Testis (tissue), 2 donors: ENCODE measurements around the gene GP1BA.

Experiments
- CTCF ChIP-seq, 3 experiments: fragments of 450-650 bp in 2 of 3; fragments of 200-600 bp in 1 of 3; sonication (generic) in 1 of 3; IDR thresholded peaks; one replicate each; pipeline ENCODE4 v1.5.1; 2016 to 2019; ENCODE audit warnings: antibody characterized with exemption in 3 of 3, mild to moderate bottlenecking in 2 of 3, moderate library complexity in 1 of 3
- POLR2A ChIP-seq: fragments of 450-650 bp; IDR thresholded peaks from one replicate; pipeline ENCODE4 v1.6.1; 2017; ENCODE audit warnings: antibody characterized with exemption, mild to moderate bottlenecking, moderate library complexity

- TF ChIP-seq CTCF (IDR thresholded peaks at IDR 0.05) (no peak), POLR2A (no peak)
Measured at GRCh38 chr17:4937553-4937952, 5.5 kb downstream of the GP1BA start.
